VCaP (cell line): ENCODE measurements around the gene ACSF3.
"Not testable (repeated sequence)": the region's sequence is repeated elsewhere in the genome, so short reads cannot be mapped to it uniquely, and the experiment has no call there.

ENCODE experiments used
- H3K27ac ChIP-seq: fragments of 450-650 bp; 2 replicates; pipeline ENCODE4 v1.5.1; 2017
- TF ChIP-seq, protein P1 (sequence below): fragments of 450-650 bp; conservative IDR thresholded peaks from 2 replicates; pipeline ENCODE4 v1.5.1; 2017; ENCODE audit warnings: mild to moderate bottlenecking, moderate library complexity

The ACSF3 gene

GRCh38 chr16:89069920-89070319 is 23.7 kb upstream of the ACSF3 start:
- no peak overlapping the region for H3K27ac ChIP-seq
- TF ChIP-seq, protein P1, sequence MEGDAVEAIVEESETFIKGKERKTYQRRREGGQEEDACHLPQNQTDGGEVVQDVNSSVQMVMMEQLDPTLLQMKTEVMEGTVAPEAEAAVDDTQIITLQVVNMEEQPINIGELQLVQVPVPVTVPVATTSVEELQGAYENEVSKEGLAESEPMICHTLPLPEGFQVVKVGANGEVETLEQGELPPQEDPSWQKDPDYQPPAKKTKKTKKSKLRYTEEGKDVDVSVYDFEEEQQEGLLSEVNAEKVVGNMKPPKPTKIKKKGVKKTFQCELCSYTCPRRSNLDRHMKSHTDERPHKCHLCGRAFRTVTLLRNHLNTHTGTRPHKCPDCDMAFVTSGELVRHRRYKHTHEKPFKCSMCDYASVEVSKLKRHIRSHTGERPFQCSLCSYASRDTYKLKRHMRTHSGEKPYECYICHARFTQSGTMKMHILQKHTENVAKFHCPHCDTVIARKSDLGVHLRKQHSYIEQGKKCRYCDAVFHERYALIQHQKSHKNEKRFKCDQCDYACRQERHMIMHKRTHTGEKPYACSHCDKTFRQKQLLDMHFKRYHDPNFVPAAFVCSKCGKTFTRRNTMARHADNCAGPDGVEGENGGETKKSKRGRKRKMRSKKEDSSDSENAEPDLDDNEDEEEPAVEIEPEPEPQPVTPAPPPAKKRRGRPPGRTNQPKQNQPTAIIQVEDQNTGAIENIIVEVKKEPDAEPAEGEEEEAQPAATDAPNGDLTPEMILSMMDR: no peak

DNA sequence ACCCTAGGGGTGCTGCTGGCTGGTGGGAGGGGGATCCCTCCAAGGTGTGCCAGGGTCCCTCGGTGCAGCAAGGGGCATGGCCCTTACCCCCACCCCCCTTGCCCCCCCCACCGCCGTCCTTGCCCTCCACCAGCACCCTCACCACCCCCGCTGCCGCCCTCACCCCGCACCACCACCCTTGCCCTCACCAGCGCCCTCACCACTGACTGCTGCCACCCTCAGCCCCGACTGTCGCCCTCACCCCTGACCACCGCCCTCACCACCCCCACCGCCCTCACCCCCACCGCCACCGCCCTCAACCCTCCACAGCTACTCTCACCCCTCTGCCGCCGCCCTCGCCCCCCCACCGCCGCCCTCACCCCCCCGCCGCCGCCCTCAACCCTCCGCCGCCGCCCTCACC is 23.1 kb upstream of the ACSF3 start:
- H3K27ac ChIP-seq: no peak overlapping the region
- TF ChIP-seq, protein P1: no peak

DNA sequence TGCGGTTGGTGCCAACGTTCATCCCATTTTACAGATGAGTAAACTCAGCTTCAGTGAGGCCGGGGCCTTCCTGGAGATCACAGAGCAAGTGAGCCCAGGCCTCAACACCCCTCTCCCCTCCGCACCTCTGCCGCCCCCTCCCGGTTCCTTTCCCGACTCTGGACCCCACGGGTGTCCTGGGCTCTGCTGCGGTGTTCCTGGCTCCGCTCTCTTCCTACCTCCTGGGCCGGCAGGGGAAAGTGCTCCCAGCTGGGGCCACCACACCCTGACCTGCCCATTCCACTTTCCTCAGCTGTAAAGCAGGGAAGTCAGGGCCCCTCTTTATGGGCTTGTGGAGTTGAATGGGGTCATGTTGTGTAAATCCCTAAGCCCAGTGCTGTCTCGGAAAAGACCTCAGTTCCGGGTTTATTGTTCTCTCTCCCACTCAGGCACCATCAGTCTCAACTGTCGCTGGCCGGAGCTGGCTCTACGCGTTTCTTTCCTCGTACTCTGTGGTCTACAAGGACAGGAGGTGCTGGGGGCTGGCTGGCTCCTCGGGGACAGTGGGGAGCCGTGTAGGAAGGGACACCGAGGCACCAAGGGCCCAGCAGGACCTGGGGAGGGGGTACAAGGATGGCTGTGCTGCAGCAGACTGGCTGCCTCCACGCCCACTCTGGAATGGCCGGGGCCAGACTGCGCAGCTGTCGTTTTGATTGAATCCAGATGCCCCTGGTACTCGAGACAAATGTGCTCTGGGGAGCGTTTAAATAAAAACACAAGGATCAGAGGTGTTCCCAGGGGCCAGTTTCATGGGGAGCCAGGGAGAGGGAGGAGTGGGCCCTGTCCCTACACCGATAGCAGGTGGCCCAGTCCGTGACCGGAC is 21.7 kb upstream of the ACSF3 start:
- no peak overlapping the region for H3K27ac ChIP-seq
- TF ChIP-seq, protein P1: no peak

- H3K27ac ChIP-seq: no peak overlapping the region
- TF ChIP-seq, protein P1: no peak
These were observed 21.0 kb upstream of the ACSF3 start for GRCh38 chr16:89072548-89073130.

DNA sequence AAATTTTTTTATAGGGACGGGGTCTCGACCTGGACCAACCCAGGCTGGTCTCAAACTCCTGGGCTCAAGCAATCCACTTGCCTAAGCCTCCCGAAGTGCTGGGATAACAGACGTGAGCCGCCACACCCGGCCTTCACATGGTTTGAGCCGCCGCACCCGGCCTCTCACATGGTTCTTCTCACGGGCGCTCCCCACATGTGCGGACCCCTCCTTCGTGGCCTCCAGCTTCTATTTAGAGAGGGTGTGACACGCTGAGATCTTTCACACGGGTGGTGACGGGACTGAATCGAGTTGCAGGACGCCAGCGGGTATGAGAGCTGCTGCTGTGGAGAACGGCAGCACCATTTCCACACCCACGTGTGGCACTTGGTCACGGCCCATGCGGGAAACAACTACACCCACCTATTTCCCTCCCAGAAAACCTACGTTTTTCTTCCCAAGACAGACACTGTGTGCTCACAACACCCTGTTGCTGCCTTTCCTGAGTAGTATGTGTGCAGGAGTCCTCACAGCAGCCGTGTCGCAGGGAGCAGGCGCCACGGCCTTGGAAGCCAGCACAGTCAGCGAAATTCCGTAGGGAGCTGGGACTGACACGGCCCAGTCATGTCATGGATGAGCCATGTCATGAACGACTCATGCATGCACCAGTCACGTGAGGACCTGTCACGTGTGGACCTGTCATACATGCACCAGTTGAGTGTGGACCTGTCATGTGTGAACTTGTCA is 20.1 kb upstream of the ACSF3 start:
- TF ChIP-seq, protein P1: no peak
- no peak overlapping the region for H3K27ac ChIP-seq

DNA sequence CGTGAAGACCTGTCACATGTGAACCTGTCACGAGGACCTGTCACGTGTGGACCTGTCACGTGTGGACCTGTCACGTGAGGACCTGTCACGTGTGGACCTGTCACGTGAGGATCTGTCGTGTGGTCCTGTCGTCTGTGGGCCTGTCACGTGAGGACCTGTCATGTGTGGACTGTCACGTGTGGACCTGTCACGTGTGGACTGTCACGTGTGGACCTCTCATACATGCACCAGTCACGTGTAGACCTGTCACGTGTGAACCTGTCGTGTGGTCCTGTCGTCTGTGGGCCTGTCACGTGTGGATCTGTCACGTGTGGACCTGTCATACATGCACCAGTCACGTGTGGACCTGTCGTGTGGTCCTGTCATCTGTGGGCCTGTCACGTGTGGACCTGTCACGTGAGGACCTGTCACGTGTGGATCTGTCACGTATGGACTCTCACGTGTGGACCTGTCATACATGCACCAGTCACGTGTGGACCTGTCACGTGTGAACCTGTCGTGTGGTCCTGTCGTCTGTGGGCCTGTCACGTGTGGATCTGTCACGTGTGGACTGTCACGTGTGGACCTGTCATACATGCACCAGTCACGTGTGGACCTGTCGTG is 19.5 kb upstream of the ACSF3 start:
- not testable (repeated sequence) for H3K27ac ChIP-seq

- no peak overlapping the region for H3K27ac ChIP-seq
- TF ChIP-seq, protein P1: no peak
These were observed 18.6 kb upstream of the ACSF3 start for GRCh38 chr16:89074803-89075688.
